Lower lobe of right lung (tissue), 2 donors: ENCODE data around the gene RDH16. TPM values are rescaled to one million over a fixed set of nuclear protein-coding genes. Genes with fewer than 3 reads are reported as not detected.
"Not testable (repeated sequence)": the region's sequence is repeated elsewhere in the genome, so short reads cannot be mapped to it uniquely, and the experiment has no call there.

ENCODE experiments used
- ATAC-seq, 2 donors: fragments of 200-7000 bp; cut with Tn5 transposase; one replicate each; pipeline ENCODE4 v1.9.1; 2020 to 2022; ENCODE audit warnings: mild to moderate bottlenecking in 2 of 2, moderate library complexity in 2 of 2
- DNase-seq: peaks from one replicate; pipeline ENCODE4 v3.0.0-alpha.2; 2020
- H3K27ac ChIP-seq: fragments of 200-600 bp; one replicate; pipeline ENCODE4 v1.8.0; 2022
- H3K27me3 ChIP-seq: fragments of 200-600 bp; one replicate; pipeline ENCODE4 v1.8.0; 2022; ENCODE audit warnings: low read depth
- H3K36me3 ChIP-seq: fragments of 200-600 bp; one replicate; pipeline ENCODE4 v1.8.0; 2022; ENCODE audit warnings: mild to moderate bottlenecking
- H3K4me1 ChIP-seq: fragments of 200-600 bp; one replicate; pipeline ENCODE4 v1.8.0; 2022
- H3K4me3 ChIP-seq: fragments of 200-600 bp; one replicate; pipeline ENCODE4 v1.8.0; 2022; ENCODE audit warnings: mild to moderate bottlenecking
- H3K9me3 ChIP-seq: fragments of 200-600 bp; one replicate; pipeline ENCODE4 v1.8.0; 2022
- intact Hi-C: fragments of 100-400 bp; cut with DNase I; formaldehyde crosslinking; loops from one replicate; pipeline ENCODE4 v1.11.0; 2022
- total RNA-seq: library from RNA; stranded (reverse); fragmentation: NEBNext Ultra II Directional; extraction: Animal tissue kit (Norgen Biotek cat#: 25700); gene quantifications from one replicate; pipeline ENCODE4 v1.2.1, GENCODE V29; 2021
- TF ChIP-seq, protein P1 (sequence below): fragments of 200-600 bp; IDR thresholded peaks from one replicate; pipeline ENCODE4 v1.8.0; 2022; ENCODE audit warnings: antibody characterized with exemption, mild to moderate bottlenecking
- donor health status: DM: no; HTN: yes; CAD: no; lungs with severe emphysema.

Gene RDH16
- total RNA-seq, 1 donor from 2014 or later: 0.53 TPM

DNA sequence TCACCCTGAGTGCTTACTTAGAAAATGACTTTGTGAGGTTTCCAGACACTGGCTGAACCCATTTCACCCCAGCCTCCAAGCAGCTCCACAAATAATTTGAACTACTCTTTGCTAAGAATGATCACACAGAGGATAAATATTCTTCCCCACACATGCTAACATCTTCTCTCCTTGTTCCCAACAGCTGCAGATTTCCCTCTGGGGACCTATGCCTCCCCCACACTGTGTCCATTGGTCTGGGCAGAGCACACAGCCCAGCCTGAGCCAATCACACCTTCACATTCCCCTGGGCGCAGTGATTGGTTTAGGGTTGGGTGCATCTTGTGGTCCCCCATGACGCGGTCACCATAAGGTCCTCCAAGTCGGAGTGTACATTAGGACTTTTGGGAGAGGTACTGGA lies 30.1 kb downstream of the RDH16 start:
- Histone ChIP-seq H3K9me3 (no peaks in the 10 kb centered on the region), H3K4me3 (no peak overlapping the region), H3K36me3 (no peaks in the 10 kb centered on the region), H3K27ac (no peak overlapping the region), H3K27me3 (no peaks in the 10 kb centered on the region), H3K4me1 (peaks cover 9% of the 10 kb centered on the region)
- ATAC-seq (no peak), DNase-seq (no peak)
- intact Hi-C loops: no loop called here
- TF ChIP-seq, protein P1, sequence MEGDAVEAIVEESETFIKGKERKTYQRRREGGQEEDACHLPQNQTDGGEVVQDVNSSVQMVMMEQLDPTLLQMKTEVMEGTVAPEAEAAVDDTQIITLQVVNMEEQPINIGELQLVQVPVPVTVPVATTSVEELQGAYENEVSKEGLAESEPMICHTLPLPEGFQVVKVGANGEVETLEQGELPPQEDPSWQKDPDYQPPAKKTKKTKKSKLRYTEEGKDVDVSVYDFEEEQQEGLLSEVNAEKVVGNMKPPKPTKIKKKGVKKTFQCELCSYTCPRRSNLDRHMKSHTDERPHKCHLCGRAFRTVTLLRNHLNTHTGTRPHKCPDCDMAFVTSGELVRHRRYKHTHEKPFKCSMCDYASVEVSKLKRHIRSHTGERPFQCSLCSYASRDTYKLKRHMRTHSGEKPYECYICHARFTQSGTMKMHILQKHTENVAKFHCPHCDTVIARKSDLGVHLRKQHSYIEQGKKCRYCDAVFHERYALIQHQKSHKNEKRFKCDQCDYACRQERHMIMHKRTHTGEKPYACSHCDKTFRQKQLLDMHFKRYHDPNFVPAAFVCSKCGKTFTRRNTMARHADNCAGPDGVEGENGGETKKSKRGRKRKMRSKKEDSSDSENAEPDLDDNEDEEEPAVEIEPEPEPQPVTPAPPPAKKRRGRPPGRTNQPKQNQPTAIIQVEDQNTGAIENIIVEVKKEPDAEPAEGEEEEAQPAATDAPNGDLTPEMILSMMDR: no peak

DNA sequence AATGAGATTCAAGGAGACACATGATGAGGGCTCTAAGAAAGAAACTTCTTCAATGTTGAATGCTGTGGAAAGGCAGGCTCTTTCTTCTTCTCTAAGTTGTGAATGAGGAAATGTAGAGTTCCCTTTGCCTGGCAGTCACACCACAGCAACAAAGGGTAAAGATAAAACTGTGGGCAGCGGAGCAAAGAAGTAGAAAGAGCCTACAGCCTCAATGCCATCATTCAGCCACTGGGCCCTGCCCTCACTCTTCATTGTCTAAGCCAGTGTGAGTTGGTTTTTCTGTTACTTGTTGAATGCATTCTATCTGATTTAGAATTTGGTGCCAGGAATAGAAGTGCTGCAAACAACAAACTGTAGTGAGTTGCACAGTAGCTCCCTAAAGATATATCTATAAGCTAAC lies 35.4 kb downstream of the RDH16 start:
- no peaks in the 10 kb centered on the region for H3K4me1 ChIP-seq
- H3K27ac ChIP-seq: no peak overlapping the region
- no peaks in the 10 kb centered on the region for H3K27me3 ChIP-seq
- H3K9me3 ChIP-seq: no peaks in the 10 kb centered on the region
- intact Hi-C loops: no loop called here
- no peaks in the 10 kb centered on the region for H3K36me3 ChIP-seq
- ATAC-seq: peak in 1 of 2 donors; percentile 55
- TF ChIP-seq, protein P1: no peak
- no peak overlapping the region for H3K4me3 ChIP-seq
- DNase-seq: no peak

DNA sequence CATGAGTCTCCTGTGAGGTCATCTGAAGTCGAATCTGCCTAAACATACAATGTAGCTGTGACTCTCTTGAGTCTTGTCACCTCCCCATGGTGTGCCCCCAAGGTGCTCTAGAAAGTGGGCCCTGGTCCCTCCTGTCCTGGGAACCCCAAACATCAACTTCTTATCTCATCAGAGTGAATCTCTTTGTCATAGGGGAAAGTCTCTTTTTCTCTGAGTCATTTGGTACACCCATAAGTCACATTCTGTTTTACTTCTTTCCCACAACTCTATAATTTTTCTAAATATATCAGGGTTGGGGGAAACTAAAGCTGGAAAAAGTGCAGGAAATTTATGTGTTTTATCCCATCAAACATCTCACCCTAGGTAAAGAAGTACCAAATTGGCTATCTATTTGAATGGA lies 36.1 kb downstream of the RDH16 start:
- Histone ChIP-seq H3K9me3 (no peaks in the 10 kb centered on the region), H3K36me3 (no peaks in the 10 kb centered on the region), H3K4me1 (no peaks in the 10 kb centered on the region), H3K27me3 (no peaks in the 10 kb centered on the region), H3K4me3 (no peak overlapping the region), H3K27ac (no peak overlapping the region)
- TF ChIP-seq, protein P1: no peak
- intact Hi-C loops: no loop called here
- ATAC-seq (no peak), DNase-seq (no peak)

DNA sequence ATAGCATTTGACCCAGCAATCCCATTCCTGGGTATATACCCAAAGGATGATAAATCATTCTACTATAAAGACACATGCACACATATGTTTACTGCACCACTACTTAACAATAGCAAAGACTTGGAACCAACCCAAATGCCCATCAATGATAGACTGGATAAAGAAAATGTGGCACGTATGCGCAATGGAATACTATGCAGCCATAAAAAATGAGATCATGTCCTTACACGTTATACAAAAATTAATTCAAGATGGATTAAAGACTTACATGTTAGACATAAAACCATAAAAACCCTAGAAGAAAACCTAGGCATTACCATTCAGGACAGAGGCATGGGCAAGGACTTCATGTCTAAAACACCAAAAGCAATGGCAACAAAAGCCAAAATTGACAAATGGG lies 39.3 kb downstream of the RDH16 start:
- H3K4me3 ChIP-seq, H3K36me3 ChIP-seq, H3K4me1 ChIP-seq, ATAC-seq, intact Hi-C loops, H3K27me3 ChIP-seq, H3K27ac ChIP-seq, DNase-seq, H3K9me3 ChIP-seq: not testable (repeated sequence)

DNA sequence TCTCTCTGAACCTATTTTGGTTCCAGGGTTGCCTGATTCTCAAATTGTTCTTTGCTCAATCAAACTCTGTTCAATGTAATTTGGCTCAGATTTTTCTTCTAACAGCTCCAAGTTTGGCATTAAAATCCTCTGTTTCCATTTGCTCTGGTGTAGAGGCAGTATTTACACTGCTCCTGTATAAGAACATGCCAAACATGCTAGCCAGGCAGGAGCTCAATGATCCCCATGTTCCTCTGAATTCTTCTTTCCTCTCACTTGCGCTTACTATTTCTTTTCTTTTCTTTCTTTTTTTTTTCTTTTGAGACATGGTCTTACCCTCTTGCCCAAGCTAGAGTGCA lies 40.4 kb downstream of the RDH16 start:
- Histone ChIP-seq H3K27ac (no peak overlapping the region), H3K36me3 (no peaks in the 10 kb centered on the region), H3K9me3 (no peaks in the 10 kb centered on the region), H3K4me3 (no peak overlapping the region), H3K27me3 (no peaks in the 10 kb centered on the region), H3K4me1 (no peaks in the 10 kb centered on the region)
- ATAC-seq (no peak), DNase-seq (no peak)
- intact Hi-C loops: no loop called here
- TF ChIP-seq, protein P1: no peak

DNA sequence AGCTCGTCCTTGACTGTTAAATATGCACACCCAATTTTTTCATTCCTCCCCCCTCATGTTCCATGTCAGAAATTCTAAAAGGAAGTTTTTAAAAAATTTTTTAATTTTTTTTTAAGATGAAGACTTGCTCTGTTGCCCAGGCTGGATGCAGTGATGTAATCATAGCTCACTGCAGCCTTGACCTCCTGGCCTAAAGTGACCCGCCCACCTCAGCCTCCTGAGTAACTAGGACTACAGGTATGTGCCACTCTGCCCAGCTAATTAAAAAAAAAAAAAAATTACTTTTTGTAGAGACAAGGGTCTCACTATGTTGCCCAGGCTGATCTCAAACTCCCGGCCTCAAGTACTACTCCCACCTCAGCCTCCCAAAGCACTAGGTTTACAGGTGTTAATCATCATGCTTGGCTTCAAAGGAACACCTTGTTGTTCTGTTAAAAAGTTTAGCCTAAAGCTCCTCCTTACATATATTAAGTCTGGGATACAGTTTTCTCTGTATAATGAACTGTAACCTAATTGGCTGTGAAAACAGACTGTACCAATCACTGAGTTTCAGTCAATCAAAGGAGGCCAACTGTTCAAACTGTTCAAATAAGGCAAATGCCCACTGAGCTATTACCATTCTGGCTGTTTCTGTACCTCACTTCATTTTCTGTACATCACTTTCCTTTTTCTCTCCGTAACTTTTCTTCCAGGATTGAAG lies 41.0 kb downstream of the RDH16 start:
- Histone ChIP-seq H3K36me3 (no peaks in the 10 kb centered on the region), H3K27me3 (no peaks in the 10 kb centered on the region), H3K4me3 (no peak overlapping the region), H3K9me3 (no peaks in the 10 kb centered on the region), H3K4me1 (no peaks in the 10 kb centered on the region), H3K27ac (no peak overlapping the region)
- intact Hi-C loops: no loop called here
- DNase-seq: no peak
- no peak for ATAC-seq
- TF ChIP-seq, protein P1: no peak
